Ishikawa (cell line): ENCODE data around the gene DCAF8.

ENCODE experiments used
- CEBPB ChIP-seq: IDR thresholded peaks from 2 replicates; pipeline ENCODE4 v1.6.1; 2012
- CREB1 ChIP-seq: IDR thresholded peaks from 2 replicates; pipeline ENCODE4 v1.6.1; 2012; ENCODE audit warnings: low read depth
- EP300 ChIP-seq: IDR thresholded peaks from 2 replicates; pipeline ENCODE4 v1.6.1; 2012; ENCODE audit warnings: borderline replicate concordance
- FOXM1 ChIP-seq: IDR thresholded peaks from 2 replicates; pipeline ENCODE4 v1.6.1; 2012; ENCODE audit warnings: low read depth, borderline replicate concordance
- TAF1 ChIP-seq: IDR thresholded peaks from 2 replicates; pipeline ENCODE4 v1.6.1; 2012; ENCODE audit warnings: low read depth, mild to moderate bottlenecking
- TCF12 ChIP-seq: IDR thresholded peaks from 2 replicates; pipeline ENCODE4 v1.6.1; 2012; ENCODE audit warnings: low read depth
- TEAD4 ChIP-seq: IDR thresholded peaks from 2 replicates; pipeline ENCODE4 v1.6.1; 2012
- YY1 ChIP-seq: IDR thresholded peaks from 2 replicates; pipeline ENCODE4 v1.6.1; 2012; ENCODE audit warnings: low read depth
- ZBTB7A ChIP-seq: IDR thresholded peaks from 2 replicates; pipeline ENCODE4 v1.6.1; 2012; ENCODE audit warnings: low read depth
- TF ChIP-seq, protein P1 (sequence below): IDR thresholded peaks from 2 replicates; pipeline ENCODE4 v1.6.1; 2012; ENCODE audit warnings: low read depth, mild to moderate bottlenecking
- TF ChIP-seq, protein P2 (sequence below): IDR thresholded peaks from 2 replicates; pipeline ENCODE4 v1.6.1; 2012

DNA sequence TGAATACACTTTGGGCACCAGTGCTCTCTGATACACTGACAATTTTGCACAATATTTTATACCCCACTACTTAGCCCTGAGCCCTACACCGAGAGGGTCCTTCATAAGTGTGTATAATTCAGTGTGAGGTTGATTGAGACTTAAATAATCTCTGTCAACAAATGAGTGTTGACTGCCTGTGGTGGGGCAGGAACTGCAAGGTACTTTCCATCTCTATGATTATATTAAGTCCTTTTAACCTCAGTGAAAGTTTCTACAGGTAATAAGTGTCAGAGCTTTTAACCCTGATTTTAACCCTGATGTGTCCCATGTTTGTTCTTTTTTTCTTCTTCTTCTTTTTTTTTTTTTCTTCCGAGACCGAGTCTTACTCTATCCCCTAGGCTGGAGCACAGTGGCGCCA, 66.2 kb downstream of the DCAF8 start:
- TF ChIP-seq, protein P1, sequence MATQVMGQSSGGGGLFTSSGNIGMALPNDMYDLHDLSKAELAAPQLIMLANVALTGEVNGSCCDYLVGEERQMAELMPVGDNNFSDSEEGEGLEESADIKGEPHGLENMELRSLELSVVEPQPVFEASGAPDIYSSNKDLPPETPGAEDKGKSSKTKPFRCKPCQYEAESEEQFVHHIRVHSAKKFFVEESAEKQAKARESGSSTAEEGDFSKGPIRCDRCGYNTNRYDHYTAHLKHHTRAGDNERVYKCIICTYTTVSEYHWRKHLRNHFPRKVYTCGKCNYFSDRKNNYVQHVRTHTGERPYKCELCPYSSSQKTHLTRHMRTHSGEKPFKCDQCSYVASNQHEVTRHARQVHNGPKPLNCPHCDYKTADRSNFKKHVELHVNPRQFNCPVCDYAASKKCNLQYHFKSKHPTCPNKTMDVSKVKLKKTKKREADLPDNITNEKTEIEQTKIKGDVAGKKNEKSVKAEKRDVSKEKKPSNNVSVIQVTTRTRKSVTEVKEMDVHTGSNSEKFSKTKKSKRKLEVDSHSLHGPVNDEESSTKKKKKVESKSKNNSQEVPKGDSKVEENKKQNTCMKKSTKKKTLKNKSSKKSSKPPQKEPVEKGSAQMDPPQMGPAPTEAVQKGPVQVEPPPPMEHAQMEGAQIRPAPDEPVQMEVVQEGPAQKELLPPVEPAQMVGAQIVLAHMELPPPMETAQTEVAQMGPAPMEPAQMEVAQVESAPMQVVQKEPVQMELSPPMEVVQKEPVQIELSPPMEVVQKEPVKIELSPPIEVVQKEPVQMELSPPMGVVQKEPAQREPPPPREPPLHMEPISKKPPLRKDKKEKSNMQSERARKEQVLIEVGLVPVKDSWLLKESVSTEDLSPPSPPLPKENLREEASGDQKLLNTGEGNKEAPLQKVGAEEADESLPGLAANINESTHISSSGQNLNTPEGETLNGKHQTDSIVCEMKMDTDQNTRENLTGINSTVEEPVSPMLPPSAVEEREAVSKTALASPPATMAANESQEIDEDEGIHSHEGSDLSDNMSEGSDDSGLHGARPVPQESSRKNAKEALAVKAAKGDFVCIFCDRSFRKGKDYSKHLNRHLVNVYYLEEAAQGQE = no peak
- no peak for TF ChIP-seq YY1
- TF ChIP-seq ZBTB7A = no peak
- TF ChIP-seq, protein P2, sequence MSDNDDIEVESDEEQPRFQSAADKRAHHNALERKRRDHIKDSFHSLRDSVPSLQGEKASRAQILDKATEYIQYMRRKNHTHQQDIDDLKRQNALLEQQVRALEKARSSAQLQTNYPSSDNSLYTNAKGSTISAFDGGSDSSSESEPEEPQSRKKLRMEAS = no peak
- no peak for TF ChIP-seq TAF1
- TF ChIP-seq CREB1 = no peak
- TF ChIP-seq CEBPB = no peak
- TF ChIP-seq FOXM1 = no peak
- TF ChIP-seq TCF12 = no peak
- no peak for TF ChIP-seq TEAD4
- TF ChIP-seq EP300 = no peak
